Hepatocyte (in vitro differentiated cells): Measurements from ENCODE around the gene CD58.

Source experiments
- CTCF ChIP-seq: fragments of 200-600 bp; sonication (generic); IDR thresholded peaks from 2 replicates; pipeline ENCODE4 v1.5.1; 2016; ENCODE audit warnings: antibody characterized with exemption, mild to moderate bottlenecking; ENCODE audit not compliant: poor library complexity
- EZH2 ChIP-seq: fragments of 200-600 bp; sonication (generic); IDR thresholded peaks from 2 replicates; pipeline ENCODE4 v1.6.1; 2016; ENCODE audit warnings: antibody characterized with exemption, mild to moderate bottlenecking, borderline replicate concordance
- EZH2phosphoT487 ChIP-seq: fragments of 200-600 bp; sonication (generic); IDR thresholded peaks from one replicate; pipeline ENCODE4 v1.6.1; 2018; ENCODE audit warnings: antibody characterized with exemption, mild to moderate bottlenecking, low read depth, moderate library complexity; ENCODE audit not compliant: unreplicated experiment, severe bottlenecking

- TF ChIP-seq CTCF (no peak), EZH2 (no peak), EZH2phosphoT487 (no peak)
These were observed 78.4 kb downstream of the CD58 start for GRCh38 chr1:116492358-116492811.
